Medulla oblongata (tissue), 1 donor: ENCODE results near the gene ABCD3.

Experiments
- DNase-seq: peaks from one replicate; pipeline ENCODE4 v3.0.0-alpha.2; 2015; ENCODE audit errors: extremely low spot score

Gene ABCD3

DNA sequence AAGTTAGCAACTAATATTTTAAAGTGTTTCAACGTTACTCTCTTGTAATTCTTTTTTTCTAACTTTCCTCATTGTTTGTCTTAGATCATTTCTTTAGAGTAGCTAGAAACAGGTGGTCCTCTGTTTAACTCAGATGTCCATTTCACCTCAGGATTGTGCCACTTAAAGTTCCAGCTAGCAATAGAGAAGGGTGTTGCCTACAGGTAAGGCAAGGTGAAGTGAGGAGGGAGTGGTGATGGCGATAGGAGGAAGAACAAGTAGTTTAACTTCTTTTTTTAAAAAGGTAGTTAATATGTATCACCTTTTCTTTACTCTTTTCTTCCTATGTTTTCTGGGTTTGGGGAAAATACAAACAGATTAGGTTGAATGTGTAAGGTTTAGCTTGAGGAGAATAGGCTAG is 44.4 kb downstream of the ABCD3 start:
- DNase-seq = no peak

DNA sequence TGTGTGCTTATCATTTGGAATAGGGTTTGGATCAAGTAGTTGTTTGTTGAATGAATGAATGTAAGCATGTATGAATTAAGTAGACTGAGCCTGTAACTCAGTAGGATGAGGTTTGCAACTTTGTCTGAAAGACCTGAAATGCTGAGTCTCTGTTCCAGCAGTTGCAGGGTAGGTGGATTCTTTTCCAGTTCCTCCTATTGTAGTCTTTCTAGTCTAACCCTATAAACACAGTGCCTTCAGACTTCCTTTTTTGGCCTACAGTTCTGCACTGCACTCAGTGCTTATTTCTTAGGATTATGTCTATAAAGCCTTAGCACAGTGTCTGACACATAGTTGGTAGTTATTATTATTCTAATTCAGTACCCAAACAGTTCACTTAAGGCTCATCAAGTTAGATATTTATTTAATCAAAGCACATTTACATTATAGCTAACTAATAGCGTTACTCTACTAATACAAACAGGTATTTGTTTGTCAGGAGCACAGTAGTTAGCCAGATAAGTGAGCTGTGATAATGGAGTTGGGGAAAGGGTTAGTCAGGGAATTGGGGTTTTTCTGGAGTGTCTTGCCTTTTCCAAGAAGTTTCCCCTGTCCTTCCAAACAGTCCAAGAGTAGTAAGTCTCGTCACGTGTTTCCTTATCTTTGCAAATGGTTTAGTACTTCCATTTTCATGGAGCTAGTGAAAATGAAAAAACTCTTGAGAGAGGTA is 45.0 kb downstream of the ABCD3 start:
- DNase-seq = no peak

DNA sequence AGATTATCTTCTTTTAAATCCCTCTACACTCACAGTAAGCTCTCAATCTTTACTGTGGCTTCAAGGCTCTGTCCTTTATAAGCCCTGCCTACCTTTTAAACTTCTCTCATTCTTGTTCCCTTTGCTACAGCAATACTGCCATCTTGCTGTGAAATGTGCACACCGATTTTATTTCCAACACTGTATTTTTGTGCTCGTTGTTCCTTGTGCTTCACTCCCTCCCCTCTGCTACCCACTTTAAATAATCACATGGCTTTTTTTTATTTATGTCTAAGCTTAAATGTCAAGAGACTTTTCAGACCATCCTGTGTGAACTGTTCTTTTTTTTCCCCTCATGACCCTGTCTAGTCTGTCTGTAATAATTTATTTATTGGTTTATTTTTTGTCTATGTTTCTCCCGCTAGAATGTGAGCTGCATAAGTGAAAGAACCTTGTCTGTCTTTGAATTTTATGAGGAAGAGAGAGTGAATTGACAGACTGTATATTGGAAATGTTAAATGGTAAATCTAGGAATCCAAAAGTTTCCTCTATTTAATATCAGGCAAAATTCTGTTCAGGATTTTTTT is 45.7 kb downstream of the ABCD3 start:
- peak; percentile 71 for DNase-seq

DNA sequence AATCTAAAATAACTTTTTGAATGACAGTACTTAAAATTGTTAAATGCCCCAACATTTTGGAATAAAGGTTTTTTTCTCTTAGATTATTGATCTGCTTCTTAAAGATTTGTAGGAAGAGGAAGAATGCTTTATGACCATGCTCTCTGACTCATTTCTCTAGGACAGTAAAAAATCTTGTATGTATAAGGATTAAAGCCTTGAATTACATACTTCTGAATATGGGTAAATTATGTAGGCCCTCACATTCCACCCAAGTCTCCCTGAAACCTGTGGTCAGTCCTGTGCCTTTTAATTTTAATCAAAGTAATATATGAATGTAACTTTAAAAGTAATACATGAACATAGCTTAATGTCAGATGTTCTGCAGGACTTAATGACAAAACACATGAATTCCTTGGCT is 50.5 kb downstream of the ABCD3 start:
- no peak for DNase-seq

DNA sequence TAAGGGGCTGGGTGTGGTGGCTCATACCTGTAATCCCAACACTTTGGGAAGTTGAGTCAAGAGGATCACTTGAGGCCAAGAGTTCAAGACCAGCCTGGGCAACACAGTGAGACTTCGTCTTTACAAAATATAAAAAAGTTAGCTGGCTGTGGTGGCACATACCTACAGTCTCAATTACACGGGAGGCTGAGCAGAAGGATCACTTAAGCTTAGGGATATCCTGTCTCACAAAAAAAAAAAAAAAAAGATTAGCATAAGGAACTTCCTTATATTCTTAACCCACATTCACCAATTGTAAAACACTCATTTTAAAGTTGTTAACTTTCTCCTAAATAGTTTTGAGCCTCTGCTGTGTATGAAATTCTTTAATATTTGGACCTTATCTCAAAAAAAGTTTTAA is 53.1 kb downstream of the ABCD3 start:
- no peak for DNase-seq

DNA sequence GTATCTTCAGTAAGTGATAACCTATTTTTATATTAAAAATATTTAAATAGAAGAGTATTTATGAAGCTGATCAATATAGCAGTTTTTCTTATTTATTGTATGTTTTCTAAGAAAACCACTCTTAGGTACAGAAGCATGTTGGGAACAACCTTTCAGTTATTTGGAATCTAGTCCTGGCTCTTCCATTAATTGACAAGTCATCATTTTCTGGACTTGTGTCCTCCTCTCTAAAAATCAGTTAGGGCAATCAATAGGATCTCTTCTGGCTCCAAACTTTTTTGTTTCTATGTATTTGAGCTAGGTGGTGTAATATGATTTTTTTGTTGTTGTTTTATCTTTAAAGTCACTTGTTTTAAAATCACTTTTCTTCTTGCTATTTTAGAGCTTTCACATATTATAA is 57.0 kb downstream of the ABCD3 start:
- DNase-seq = no peak

DNA sequence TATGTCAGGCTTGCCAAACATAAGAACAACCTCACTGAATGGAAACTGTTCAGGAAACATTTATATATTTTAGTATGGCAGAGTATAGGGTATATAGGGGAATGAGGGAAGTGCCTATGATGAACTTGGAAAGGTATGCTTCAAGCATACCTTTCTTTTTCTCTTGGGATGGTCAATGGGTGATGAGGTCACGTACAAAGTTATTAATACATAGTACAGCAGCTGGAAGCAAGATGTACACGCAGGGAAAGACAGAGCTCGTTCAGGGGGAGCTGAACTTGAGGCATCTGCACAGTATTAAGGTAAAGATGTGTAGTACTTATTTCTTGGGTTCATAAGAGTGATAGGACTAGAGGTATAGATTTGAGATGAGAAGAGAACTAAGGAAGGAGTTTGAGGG is 61.5 kb downstream of the ABCD3 start:
- DNase-seq = no peak

DNA sequence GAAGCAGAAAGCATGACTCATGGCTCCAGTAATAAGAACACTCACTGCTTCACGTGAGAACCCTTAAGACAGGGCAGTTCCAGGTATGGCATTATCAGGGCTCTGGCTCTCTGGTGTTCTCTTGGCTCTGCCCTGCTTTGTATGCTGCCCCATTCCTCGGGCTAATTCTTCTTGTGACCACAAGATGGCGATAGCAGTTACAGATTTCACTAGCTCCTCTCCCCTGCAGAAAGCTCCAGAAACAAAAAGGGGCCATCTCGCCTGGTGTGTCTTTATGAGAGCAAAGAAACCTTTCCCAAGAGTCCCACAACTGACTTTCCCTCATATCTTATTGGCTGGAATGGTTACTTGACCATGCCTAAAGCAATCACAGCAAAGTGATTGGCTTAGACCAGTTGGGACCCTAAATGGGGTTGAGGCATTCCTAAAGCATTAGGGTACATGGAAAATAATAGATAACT is 63.3 kb downstream of the ABCD3 start:
- peak; percentile 87 for DNase-seq

DNA sequence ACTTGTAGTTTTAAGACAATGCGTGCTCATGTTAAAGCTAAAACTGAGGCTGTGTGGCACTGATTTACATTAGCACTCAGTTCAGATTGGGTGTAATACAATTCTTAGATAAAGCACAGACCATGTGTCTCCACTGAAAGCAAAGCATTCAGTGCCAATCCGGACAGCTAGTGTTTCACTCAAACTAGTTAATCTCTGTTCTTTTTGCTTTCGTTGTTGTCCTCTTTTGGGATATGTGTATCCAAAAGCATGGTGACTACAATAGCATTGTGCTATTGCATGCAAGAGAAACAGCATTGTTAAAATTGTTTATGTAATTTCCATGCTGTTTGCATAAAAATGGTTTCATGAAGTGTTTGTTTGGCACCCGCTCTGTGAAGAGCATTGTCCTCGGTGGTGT is 68.8 kb downstream of the ABCD3 start:
- DNase-seq = peak; percentile 52

DNA sequence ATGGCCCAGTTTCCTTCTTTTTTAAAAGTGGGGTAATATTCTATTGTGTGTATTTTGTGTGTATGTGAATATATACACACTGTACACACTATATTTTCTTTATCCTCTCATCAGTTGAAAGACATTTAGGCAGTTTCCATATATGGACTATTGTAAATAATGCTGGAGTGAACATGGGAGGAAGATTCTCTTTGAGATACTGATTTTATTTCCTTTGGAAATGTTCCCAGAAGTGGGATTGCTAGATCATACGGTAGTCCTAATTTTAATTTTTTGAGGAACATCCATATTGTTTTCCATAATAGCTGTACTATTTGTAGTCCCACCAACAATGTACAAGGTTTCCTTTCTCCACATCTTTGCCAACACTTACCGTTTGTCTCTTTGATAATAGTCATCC is 72.4 kb downstream of the ABCD3 start:
- no peak for DNase-seq

DNA sequence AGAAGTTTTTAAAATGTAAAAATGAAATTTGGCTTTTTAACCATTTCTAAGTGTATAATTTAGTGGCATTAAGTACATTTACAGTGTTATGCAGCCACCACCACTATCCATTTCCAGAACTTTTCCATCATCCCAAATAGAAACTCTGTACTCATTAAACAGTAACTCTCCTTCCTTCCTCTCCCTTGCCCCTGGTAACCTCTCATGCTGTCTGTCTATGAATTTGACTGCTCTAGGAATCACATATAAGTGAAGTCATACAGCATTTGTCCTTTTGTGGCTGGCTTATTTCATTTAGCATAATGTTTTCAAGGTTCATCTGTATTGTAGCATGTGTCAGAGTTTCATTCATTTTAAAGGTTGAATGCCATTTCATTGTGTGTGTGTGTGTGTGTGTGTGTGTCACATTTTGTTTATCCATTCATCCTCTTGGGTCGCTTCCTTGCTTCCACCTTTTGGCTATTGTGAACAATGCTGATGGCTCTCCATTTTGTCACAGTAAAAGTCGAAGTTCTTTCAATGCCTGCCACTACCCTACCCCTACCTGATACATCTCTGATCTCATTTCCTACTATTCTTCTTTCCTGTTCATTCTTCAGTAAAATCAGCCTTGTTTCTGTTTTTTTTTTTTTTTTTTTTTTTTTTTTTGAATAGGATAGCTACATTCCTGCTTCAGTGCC is 78.0 kb downstream of the ABCD3 start:
- DNase-seq = no peak

DNA sequence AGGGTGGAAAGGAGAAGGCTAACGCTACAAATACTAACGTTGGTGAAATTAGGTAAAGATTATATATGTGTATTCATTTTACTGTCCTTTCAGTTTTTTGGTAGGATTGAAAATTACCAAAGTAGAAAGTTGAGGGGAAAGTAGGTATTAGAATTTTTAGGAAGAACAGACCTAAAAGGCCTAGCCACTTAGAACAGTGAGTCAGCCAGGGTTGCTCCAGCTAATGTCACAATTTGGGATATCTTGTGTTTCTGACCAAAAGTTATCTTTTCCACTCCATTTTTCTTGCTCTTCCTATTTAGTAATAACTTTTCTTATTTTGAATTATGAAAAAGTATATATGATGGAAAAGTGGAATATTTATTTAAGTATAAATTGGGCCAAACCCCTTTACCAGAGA is 83.2 kb downstream of the ABCD3 start:
- DNase-seq = no peak

DNA sequence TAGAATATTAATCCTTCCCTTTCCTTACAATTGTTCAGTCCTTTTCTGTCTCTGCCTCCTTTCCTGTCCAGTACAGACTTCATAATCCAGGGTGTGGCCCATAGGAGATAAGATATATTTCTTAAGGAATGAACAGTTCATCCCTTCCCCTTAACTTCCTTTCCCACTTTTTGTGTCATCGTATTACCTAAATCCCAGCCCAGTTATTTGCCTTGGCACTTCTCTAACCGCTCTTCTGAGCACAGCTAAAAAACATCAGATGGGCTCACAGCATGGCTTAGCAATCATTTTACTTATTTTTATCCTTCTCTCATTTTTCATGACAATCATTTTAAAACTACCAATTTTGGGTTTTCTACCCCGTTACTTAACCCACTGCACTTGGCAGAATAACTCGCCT is 83.7 kb downstream of the ABCD3 start:
- no peak for DNase-seq

DNA sequence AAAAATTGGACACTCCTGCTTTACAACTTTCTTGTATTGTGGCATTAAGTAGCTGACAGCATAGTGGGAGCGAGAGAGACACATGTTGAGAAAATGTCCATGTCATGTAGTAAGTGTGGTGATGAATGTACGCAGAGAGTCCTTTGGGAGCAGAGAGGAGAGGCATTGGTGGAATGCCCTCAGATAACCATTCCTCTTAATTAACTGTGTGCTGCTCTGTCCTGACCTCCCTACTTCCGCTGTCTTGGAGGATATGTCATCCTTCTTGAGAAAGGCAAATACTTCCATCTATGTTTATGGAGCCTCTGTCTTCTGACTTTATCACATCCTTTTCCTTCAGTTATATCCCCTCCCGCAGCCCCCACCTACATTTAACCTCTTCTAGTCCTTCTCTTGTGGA is 85.0 kb downstream of the ABCD3 start:
- DNase-seq = no peak

DNA sequence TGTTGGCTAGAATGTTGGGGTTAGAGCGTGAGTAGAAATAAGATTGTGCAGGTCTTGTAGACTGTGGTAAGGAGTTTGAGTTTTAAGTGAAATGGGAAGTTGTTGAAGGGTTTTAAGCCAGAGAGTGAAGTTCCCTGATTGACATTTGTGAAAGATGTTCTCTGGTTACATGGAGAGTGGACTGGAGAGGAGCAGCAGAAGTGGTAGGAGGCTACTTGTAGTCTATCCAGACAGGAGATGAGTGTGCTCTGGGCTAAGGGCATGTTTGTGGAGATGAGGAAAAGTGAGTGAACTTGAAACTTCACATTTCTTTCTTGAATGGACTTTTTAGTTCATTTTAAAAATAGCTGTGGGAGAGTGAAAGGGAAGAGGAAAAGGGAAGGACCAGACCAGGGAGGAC is 86.4 kb downstream of the ABCD3 start:
- DNase-seq = no peak

DNA sequence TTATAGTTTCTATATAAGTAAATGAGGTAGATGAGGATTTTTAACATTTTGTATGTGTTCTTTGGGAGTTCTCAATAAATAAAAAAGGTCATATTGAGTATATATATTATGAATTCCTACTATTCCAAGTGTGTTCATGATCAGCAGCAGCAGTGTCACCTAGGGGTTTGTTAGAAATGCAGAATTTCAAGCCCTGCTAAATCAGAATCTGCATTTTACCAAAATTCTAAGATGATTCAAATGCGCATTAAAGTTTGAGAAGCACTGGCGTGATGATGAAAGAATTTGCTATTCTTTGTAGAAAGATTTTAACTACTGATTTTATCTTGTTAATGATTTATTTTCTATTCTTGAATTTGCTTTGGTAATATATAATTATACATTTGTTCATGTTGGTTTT is 94.6 kb downstream of the ABCD3 start:
- no peak for DNase-seq

DNA sequence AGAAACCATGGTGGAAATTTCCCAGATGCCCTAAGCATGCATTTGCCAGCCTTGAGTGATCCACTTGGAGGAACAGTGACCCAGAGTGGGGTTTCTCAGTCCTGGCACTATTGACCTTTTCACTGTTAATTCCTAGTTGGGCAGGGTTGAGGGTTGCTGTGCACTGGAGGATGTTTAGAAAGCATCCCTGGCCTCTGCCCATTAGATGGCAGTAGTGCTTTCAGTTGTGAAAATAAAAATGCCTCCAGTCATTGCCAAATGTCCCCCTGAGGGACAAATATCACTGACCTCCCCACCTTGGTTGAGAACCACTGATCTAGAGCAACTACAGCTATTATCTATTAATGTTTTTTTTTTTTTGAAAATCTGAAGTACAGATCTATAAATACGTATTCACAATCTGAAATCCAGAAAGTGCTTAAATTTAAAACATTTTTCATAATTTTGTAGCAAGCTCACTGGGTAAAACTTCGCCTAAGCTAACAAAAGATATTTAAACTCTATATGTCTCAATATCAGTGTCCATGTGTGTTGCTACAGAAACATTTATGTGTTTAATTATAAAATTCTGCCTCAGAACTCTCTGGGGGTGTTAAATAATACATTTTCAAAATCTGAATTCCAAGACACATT is 96.0 kb downstream of the ABCD3 start:
- DNase-seq = peak; percentile 50

DNA sequence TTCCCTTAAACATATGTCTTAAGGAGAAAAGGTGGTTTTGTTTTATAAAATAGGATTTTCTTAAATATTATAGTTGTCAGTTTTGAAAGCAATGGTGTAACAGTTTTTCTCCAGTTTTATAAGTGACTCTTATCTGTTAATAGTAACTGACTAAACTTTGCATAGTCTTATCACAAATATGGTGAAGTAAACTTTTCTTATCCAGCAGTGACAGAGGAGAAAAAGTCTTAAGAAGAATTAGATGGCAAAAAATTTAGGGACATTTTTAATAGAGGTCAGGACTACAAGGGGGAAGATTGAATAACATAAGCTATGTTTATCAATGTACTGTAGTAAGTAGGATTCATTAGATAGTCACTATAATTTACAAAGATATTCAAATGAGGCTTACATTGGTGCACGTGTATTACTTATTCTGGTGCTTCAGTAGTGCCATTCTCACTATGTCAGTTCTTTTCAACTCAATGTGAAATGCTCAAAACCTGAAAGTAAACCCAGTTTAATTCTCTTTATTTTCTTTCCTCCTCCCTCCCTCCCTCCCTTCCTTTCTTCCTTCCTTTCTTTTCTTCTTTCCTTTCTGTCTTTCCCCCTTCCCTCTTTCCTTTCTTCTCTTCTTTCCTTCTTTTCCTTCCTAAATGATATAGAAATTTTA is 97.2 kb downstream of the ABCD3 start:
- DNase-seq = no peak

DNA sequence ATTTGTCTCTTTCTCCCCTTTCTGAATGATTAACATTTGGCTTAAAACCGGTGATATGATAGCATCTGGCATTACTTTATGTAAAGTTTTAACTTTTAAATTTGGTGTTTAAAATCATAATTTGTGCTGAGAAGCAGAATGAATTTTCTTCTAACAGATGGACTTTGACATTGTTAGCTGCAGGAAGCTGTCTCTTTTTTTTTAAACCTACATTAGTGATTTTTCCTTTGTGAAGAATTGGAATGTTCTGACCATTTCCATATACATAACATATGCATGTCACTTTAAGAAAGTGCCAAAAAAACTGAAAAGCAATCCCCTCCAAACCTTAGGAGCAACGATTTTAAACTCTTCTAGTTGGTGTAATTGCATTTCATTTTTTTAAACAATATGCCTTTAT is 101.2 kb downstream of the ABCD3 start:
- DNase-seq = no peak

DNA sequence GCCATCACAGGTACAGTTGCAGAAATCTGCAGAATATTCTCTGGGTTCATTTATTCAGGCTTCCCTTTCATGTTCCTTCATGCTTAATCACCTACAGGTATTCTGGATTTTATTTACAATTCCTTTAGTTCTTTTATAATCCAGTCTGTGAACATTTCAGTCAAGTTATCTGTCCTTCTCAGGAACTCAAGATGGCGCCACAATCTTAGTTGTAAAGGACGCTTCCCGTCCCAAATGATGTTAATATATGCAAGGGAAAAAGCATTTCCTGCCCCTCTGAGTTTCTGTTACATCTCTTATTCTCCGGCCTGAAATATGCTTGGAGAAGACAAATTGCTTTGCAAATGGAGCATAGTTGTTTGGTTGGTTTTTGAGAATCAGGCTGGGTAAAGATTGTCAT is 104.1 kb downstream of the ABCD3 start:
- peak; percentile 70 for DNase-seq

DNA sequence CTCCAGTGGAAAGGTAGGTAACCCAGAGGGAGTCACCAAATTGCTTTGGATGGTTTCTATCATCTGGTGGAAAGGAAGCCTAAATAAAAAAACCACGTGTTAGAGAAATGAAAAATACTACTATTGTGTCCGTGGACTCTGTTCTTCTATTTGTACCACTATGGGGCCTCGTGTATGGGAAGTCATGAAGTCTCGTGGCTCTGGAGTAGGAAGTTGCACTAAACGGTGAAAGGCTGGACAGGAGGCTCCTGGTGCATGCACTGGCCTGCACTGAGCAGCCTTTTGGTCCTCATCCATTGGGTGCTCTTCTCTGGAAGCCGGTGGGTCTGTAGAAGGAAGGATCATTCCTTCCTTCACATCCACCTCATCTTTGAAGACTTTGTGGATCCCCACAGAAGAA is 106.3 kb downstream of the ABCD3 start:
- DNase-seq = no peak
